Measurements from ENCODE around the gene WDR11. TPM values are rescaled to one million over a fixed set of nuclear protein-coding genes. Genes with fewer than 3 reads are reported as not detected.

WDR11 gene
- total RNA-seq, 1 experiment from 2014 or later, result 73.2 TPM

DNA sequence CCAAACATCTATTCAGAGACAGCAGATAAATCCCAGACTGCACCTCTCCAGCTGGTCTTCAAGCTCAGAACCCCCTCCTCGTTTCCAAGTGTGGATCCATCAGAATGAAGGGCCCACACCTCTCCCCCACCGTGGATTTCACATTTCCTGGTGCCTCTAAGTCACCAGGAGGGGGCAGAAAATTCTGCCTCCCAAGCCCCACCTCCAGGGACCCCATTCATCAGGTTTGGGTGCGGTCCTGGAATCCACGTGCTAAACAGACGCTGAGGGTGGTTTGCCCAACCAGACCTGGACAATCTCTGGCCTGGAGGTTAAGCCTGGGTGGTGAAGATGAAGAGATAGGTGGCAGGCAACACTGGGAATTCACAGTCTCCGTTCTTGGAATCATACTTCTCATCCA lies 92.4 kb downstream of the WDR11 start:
- H3K27me3 ChIP-seq (ENCODE audit: low read length), result no peaks in the 10 kb centered on the region
- H2AFZ ChIP-seq (ENCODE audit: low read length), result no peak overlapping the region
- H3K4me2 ChIP-seq (ENCODE audit: low read depth, low read length, poor library complexity, severe bottlenecking), result no peak overlapping the region
- H3K79me2 ChIP-seq (ENCODE audit: low read length), result no peaks in the 10 kb centered on the region
- H3K4me1 ChIP-seq (ENCODE audit: low read length), result no peaks in the 10 kb centered on the region
- no peaks in the 10 kb centered on the region for H3K9me3 ChIP-seq (ENCODE audit: low read length)
- H4K20me1 ChIP-seq (ENCODE audit: insufficient read depth, low read depth, low read length), result no peaks in the 10 kb centered on the region
- no peak overlapping the region for H3K9ac ChIP-seq (ENCODE audit: low read length)
- H3K27ac ChIP-seq (ENCODE audit: low read length), result no peak overlapping the region
- no peaks in the 10 kb centered on the region for H3K36me3 ChIP-seq (ENCODE audit: insufficient read depth, low read length)
- H3K4me3 ChIP-seq (ENCODE audit: low read length), result no peak overlapping the region
- DNase-seq, result no peak
- no peaks in the 10 kb centered on the region for H3K9me2 ChIP-seq (replicated peaks; ENCODE audit: insufficient read depth, low read length)

DNA sequence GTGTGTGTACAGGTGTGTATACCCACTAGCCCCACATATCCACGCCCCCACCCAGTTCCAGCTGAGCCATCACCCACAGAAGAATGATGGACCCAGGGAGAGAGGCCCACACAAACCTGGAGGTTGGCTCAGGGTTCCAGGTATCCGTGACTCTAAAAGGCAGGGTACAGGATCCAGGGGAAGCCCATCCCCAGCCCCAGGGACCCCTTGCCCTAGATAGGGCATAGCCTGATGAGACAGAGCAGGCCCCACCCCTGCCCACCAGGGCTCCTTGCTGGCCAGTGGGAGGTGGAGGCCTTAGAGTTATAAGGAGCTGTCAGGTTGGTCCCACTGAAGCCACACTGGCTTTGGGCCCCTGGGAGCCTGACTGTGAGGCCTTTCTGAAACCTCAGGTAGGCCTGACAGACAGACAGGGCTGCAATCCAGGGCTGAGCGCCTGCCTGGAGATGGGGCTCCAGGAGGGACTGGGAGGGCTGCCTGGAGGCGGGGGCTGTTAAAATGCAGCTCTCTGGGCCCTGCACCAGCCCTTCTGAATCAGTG lies 93.5 kb downstream of the WDR11 start:
- H3K4me3 ChIP-seq (ENCODE audit: low read length), result no peak overlapping the region
- H3K36me3 ChIP-seq (ENCODE audit: insufficient read depth, low read length), result no peaks in the 10 kb centered on the region
- DNase-seq, result no peak

DNA sequence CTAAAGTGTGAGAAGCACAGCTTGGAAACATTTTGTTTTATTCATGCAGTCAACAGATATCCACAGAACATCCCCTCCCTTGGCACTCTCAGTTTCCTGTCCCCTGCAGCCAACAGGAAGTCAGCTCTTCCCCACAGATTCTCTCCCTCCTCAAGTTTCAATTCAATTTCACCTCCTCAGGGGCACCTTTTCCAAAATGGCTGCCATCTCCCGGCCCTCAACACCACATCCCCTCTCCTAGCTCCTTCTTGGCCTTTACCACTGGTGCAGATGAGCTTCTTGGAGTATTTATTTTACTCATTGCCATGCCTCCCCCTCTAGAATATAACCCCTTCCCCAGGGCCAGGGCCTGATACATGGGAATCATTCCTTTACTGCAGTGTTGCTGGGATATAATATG lies 94.0 kb downstream of the WDR11 start:
- Histone ChIP-seq H2AFZ (ENCODE audit: low read length) (no peak overlapping the region), H3K4me2 (ENCODE audit: low read depth, low read length, poor library complexity, severe bottlenecking) (no peak overlapping the region), H3K4me3 (ENCODE audit: low read length) (no peak overlapping the region), H3K9ac (ENCODE audit: low read length) (no peak overlapping the region), H3K27me3 (ENCODE audit: low read length) (no peaks in the 10 kb centered on the region), H3K9me3 (ENCODE audit: low read length) (no peaks in the 10 kb centered on the region), H4K20me1 (ENCODE audit: insufficient read depth, low read depth, low read length) (no peaks in the 10 kb centered on the region), H3K27ac (ENCODE audit: low read length) (no peak overlapping the region), H3K4me1 (ENCODE audit: low read length) (peaks cover 4% of the 10 kb centered on the region; the same call in 1 of the 2 replicates), H3K36me3 (ENCODE audit: insufficient read depth, low read length) (no peaks in the 10 kb centered on the region), H3K9me2 (replicated peaks; ENCODE audit: insufficient read depth, low read length) (no peaks in the 10 kb centered on the region), H3K79me2 (ENCODE audit: low read length) (no peaks in the 10 kb centered on the region)
- no peak for DNase-seq

More for the DNA sequence above, 93.5 kb downstream of the WDR11 start:
- H3K9me2 ChIP-seq (replicated peaks; ENCODE audit: insufficient read depth, low read length), result no peaks in the 10 kb centered on the region
- no peak overlapping the region for H2AFZ ChIP-seq (ENCODE audit: low read length)
- H3K4me1 ChIP-seq (ENCODE audit: low read length), result peaks cover 4% of the 10 kb centered on the region; the same call in 1 of the 2 replicates
- H4K20me1 ChIP-seq (ENCODE audit: insufficient read depth, low read depth, low read length), result no peaks in the 10 kb centered on the region
- H3K4me2 ChIP-seq (ENCODE audit: low read depth, low read length, poor library complexity, severe bottlenecking), result no peak overlapping the region
- no peak overlapping the region for H3K9ac ChIP-seq (ENCODE audit: low read length)
- H3K27me3 ChIP-seq (ENCODE audit: low read length), result no peaks in the 10 kb centered on the region
- H3K9me3 ChIP-seq (ENCODE audit: low read length), result no peaks in the 10 kb centered on the region
- H3K27ac ChIP-seq (ENCODE audit: low read length), result no peak overlapping the region
- H3K79me2 ChIP-seq (ENCODE audit: low read length), result no peaks in the 10 kb centered on the region

DNA sequence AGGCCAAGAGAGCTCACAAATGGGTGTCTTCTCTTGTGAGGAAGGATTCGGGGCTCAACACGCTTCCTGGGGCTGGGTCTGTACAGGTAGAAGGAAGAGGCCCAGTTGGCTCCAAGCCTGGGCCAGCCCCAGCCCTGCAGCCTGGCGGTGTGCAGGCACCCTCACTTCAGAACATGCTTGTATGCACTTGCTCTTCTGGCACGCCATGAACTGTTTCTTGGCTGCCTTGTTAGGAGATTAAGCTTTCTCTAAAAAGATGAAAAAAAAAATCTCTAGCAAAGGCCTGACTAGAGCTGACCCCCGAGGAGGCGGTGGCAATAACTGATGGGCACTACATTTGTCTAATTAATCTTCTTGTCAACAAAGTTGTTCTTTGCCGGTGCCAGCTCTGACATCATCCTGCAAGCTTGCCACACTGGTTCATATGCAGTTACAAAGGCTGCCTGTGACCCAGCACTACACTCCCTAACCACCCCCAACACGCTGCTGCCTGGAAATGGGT lies 94.7 kb downstream of the WDR11 start:
- H3K9ac ChIP-seq (ENCODE audit: low read length), result no peak overlapping the region
- no peaks in the 10 kb centered on the region for H3K27me3 ChIP-seq (ENCODE audit: low read length)
- H3K9me2 ChIP-seq (replicated peaks; ENCODE audit: insufficient read depth, low read length), result no peaks in the 10 kb centered on the region
- no peak for DNase-seq
- H3K4me3 ChIP-seq (ENCODE audit: low read length), result no peak overlapping the region
- H3K36me3 ChIP-seq (ENCODE audit: insufficient read depth, low read length), result no peaks in the 10 kb centered on the region
- H3K27ac ChIP-seq (ENCODE audit: low read length), result no peak overlapping the region
- no peaks in the 10 kb centered on the region for H3K79me2 ChIP-seq (ENCODE audit: low read length)
- no peak overlapping the region for H3K4me2 ChIP-seq (ENCODE audit: low read depth, low read length, poor library complexity, severe bottlenecking)
- H3K9me3 ChIP-seq (ENCODE audit: low read length), result no peaks in the 10 kb centered on the region
- no peaks in the 10 kb centered on the region for H4K20me1 ChIP-seq (ENCODE audit: insufficient read depth, low read depth, low read length)
- no peak overlapping the region for H2AFZ ChIP-seq (ENCODE audit: low read length)
- H3K4me1 ChIP-seq (ENCODE audit: low read length), result peaks cover 4% of the 10 kb centered on the region; the same call in 1 of the 2 replicates

DNA sequence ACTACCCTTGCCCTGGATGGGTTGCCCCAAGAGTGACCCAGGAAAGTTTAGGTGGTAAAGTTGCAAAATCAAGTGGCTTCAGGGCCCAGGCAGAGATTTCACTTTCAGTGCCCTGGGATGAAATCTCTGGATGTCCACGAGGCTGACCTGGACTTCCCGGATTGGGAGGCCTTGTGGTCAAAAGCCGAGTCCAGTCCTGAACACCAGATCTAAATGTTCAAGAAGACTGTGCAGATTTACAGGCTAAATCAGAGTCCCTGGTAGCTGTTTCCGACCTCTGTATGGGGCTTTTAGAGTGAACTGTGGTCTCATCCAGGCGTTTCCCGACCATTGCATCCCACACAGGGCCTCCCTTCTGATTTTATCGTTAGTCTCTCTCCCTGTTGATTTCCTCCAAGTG lies 95.3 kb downstream of the WDR11 start:
- no peak for DNase-seq

DNA sequence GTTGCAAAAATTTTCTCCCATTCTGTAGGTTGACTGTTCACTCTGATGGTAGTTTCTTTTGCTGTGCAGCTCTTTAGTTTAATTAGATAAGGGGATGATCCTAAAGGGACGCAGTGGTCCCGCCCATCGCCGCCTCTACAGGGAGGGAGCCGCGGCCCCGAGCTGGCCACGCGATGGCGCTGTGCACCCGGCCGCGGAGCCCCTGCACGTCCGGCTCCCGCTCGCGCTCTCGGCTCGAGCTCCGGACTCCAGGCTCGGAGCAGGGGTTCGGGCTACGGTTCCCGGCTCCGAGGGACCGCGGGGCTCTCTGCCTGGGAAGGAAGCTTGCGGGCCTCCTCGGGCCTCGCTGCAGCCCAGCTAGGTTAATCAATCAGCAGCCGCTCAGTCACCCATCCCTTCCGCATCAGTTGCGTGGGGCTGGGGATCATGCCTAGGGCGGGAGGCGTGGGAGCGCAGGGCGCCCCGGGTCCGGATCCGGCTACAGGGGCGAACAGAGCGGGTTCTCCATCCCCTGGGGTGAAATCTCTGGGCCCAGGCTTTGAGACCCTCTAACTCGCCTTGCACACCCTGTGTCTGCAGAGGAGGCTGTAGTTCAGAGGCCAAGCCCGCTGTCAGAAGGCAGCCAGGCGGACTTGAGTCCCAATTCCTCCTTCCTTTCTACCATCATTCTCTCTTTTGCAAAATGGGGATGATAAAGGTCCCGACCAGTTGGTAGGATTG lies 97.9 kb downstream of the WDR11 start:
- Histone ChIP-seq H3K27me3 (ENCODE audit: low read length) (no peaks in the 10 kb centered on the region), H3K27ac (ENCODE audit: low read length) (no peak overlapping the region), H3K4me1 (ENCODE audit: low read length) (peaks cover 4% of the 10 kb centered on the region; the same call in 1 of the 2 replicates), H3K9ac (ENCODE audit: low read length) (peak overlapping the region; percentile 53), H3K9me2 (replicated peaks; ENCODE audit: insufficient read depth, low read length) (no peaks in the 10 kb centered on the region), H3K4me2 (ENCODE audit: low read depth, low read length, poor library complexity, severe bottlenecking) (peak overlapping the region; percentile 65), H3K4me3 (ENCODE audit: low read length) (peak overlapping the region; percentile 50; the same call in 1 of the 2 replicates), H3K9me3 (ENCODE audit: low read length) (no peaks in the 10 kb centered on the region), H4K20me1 (ENCODE audit: insufficient read depth, low read depth, low read length) (no peaks in the 10 kb centered on the region), H3K36me3 (ENCODE audit: insufficient read depth, low read length) (no peaks in the 10 kb centered on the region), H2AFZ (ENCODE audit: low read length) (peak overlapping the region; percentile 91; the same call in 1 of the 2 replicates), H3K79me2 (ENCODE audit: low read length) (no peaks in the 10 kb centered on the region)
- DNase-seq, result peak; percentile 89

More for the DNA sequence above, 95.3 kb downstream of the WDR11 start:
- Histone ChIP-seq H3K4me3 (ENCODE audit: low read length) (no peak overlapping the region), H3K79me2 (ENCODE audit: low read length) (no peaks in the 10 kb centered on the region), H3K9me2 (replicated peaks; ENCODE audit: insufficient read depth, low read length) (no peaks in the 10 kb centered on the region), H3K36me3 (ENCODE audit: insufficient read depth, low read length) (no peaks in the 10 kb centered on the region), H3K27me3 (ENCODE audit: low read length) (no peaks in the 10 kb centered on the region), H3K9me3 (ENCODE audit: low read length) (no peaks in the 10 kb centered on the region), H3K9ac (ENCODE audit: low read length) (no peak overlapping the region), H4K20me1 (ENCODE audit: insufficient read depth, low read depth, low read length) (no peaks in the 10 kb centered on the region), H3K4me2 (ENCODE audit: low read depth, low read length, poor library complexity, severe bottlenecking) (no peak overlapping the region), H3K4me1 (ENCODE audit: low read length) (peaks cover 4% of the 10 kb centered on the region; the same call in 1 of the 2 replicates), H2AFZ (ENCODE audit: low read length) (no peak overlapping the region), H3K27ac (ENCODE audit: low read length) (no peak overlapping the region)

DNA sequence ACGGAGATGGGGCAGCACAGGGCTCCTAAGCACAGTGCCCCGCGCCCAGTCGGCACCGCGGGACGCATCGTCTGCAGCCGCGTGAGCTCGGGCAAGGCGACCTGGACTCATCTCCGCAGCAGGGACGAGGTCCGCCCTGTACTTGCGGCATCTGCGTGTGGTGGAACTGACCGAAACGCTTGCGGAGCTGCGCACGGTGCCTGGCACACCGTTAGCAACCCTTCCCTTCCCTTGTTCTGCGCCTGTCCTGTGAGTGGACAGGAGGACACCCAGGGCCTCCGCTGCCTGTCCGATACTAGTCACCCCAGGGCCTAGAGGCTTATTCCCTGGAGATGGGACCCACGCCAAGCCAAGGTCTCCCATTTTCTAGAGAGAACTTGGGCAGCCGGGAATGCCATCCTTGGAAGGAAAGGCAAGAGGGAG lies 98.5 kb downstream of the WDR11 start:
- Histone ChIP-seq H3K4me1 (ENCODE audit: low read length) (peaks cover 4% of the 10 kb centered on the region; the same call in 1 of the 2 replicates), H3K4me3 (ENCODE audit: low read length) (no peak overlapping the region), H3K9ac (ENCODE audit: low read length) (no peak overlapping the region), H3K9me2 (replicated peaks; ENCODE audit: insufficient read depth, low read length) (no peaks in the 10 kb centered on the region), H3K36me3 (ENCODE audit: insufficient read depth, low read length) (no peaks in the 10 kb centered on the region), H4K20me1 (ENCODE audit: insufficient read depth, low read depth, low read length) (no peaks in the 10 kb centered on the region), H3K4me2 (ENCODE audit: low read depth, low read length, poor library complexity, severe bottlenecking) (no peak overlapping the region), H3K9me3 (ENCODE audit: low read length) (no peaks in the 10 kb centered on the region), H3K27me3 (ENCODE audit: low read length) (no peaks in the 10 kb centered on the region), H3K27ac (ENCODE audit: low read length) (no peak overlapping the region), H3K79me2 (ENCODE audit: low read length) (no peaks in the 10 kb centered on the region), H2AFZ (ENCODE audit: low read length) (no peak overlapping the region)
- no peak for DNase-seq

DNA sequence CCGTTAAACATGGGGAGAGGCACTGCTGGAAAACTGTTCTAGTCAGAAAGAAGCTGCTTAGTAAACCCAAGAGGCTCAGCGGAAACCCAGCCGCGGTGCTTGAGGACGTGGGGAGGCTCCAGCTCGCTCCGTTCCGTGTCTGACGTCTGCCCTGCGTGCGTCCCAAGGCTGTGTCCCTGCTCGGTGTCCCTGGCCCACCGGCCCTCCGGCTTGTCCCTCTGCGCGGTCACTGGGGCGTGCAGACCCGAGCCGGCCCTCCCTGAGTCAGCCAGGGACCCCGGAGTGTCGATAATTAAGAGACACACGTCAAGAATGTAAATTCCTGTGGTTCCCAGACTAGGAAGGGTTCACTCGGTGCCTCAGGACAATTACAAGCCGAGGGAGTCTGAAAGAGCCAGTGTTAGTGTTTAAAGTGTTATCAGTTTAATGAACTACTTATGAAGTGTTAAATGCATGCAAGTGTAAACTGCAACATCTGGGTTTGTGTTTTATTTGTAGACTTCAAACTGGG lies 98.9 kb downstream of the WDR11 start:
- Histone ChIP-seq H3K79me2 (ENCODE audit: low read length) (no peaks in the 10 kb centered on the region), H3K4me1 (ENCODE audit: low read length) (peaks cover 4% of the 10 kb centered on the region; the same call in 1 of the 2 replicates), H3K9me2 (replicated peaks; ENCODE audit: insufficient read depth, low read length) (no peaks in the 10 kb centered on the region), H3K4me3 (ENCODE audit: low read length) (no peak overlapping the region), H3K27me3 (ENCODE audit: low read length) (no peaks in the 10 kb centered on the region), H3K36me3 (ENCODE audit: insufficient read depth, low read length) (no peaks in the 10 kb centered on the region), H3K9me3 (ENCODE audit: low read length) (no peaks in the 10 kb centered on the region), H3K4me2 (ENCODE audit: low read depth, low read length, poor library complexity, severe bottlenecking) (no peak overlapping the region), H2AFZ (ENCODE audit: low read length) (no peak overlapping the region), H3K27ac (ENCODE audit: low read length) (no peak overlapping the region), H3K9ac (ENCODE audit: low read length) (no peak overlapping the region), H4K20me1 (ENCODE audit: insufficient read depth, low read depth, low read length) (no peaks in the 10 kb centered on the region)
- no peak for DNase-seq
